ENCODE data around the gene GPAM. TPM values are rescaled to one million over a fixed set of nuclear protein-coding genes. Genes with fewer than 3 reads are reported as not detected.
"Not testable (repeated sequence)": the region's sequence is repeated elsewhere in the genome, so short reads cannot be mapped to it uniquely, and the experiment has no call there.

Gene GPAM
- total and polyA plus RNA-seq, 3 donors from 2014 or later, result 25.1 to 37.6 (median 36.7) TPM

DNA sequence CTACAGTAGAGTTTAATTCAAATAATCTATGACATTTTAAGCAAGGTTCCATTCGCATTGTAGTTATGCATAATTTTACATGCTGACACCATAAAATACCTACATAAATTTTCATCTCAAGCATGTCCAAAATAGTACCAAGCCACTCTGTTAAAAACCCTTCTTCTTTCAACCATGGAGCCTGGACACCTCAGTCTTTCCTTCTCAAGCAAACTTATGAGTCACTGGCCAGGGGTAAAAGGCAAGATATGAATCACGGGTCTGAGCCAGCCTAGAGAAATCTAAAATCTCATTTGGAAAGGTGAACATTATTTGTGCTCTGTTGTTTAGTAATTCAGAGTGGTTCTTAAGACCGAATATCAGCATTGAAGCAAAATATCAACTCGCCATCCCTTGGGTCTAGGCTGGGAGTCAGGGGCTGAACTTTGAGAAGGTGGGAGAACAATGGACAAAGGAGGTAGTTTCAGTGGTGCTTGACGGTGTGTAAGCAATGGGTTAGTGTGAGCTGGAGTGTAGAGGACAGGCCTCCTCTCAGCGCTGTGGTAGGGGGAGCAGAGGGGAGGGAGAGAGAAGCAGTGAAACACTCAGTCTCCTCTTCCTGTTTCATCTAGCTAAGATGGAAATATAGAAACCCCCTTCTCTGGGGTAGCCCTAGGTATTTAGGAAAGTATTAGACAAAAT is 19.1 kb upstream of the GPAM start:
- WGBS, 2 donors, result 82 to 85% methylated on average over 6 of the region's 6 CpGs
- Histone ChIP-seq H3K4me3 (no peak overlapping the region), H3K27me3 (no peaks in the 10 kb centered on the region), H3K36me3 (ENCODE audit: low read depth, missing control alignments) (no peaks in the 10 kb centered on the region), H3K9me3 (no peaks in the 10 kb centered on the region), H3K4me1 (no peaks in the 10 kb centered on the region), H3K27ac (no peak overlapping the region)
- intact Hi-C loops (cut with DNase I; ENCODE audit: low total_unique reads), result no loop called here
- TF ChIP-seq POLR2A (IDR thresholded peaks at IDR 0.05) (no peak), CTCF (IDR thresholded peaks at IDR 0.05) (no peak)
- DNase-seq, result no peak

DNA sequence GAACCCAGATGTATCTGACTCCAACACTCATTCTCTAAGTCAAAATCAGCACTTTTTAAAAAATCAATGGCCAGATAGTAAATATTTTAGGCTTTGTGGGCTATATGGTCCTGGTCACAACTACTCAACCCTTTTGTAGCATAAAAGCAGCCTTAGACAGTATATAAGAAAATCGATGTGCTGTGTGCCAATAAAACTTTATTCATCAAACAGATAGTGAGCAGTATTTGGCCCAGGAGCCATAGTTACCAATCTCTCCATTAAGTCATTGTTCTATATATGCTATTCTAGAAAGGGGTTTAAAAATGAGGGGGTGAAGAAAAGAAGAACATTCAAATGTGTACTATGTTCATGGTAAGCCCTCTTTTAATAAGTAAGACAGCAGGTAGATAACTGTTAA is 18.5 kb upstream of the GPAM start:
- TF ChIP-seq POLR2A (IDR thresholded peaks at IDR 0.05), result no peak
- TF ChIP-seq CTCF (IDR thresholded peaks at IDR 0.05), result no peak
- Histone ChIP-seq H3K36me3 (ENCODE audit: low read depth, missing control alignments) (no peaks in the 10 kb centered on the region), H3K27me3 (no peaks in the 10 kb centered on the region), H3K9me3 (no peaks in the 10 kb centered on the region), H3K27ac (no peak overlapping the region), H3K4me3 (no peak overlapping the region), H3K4me1 (no peaks in the 10 kb centered on the region)
- 77 to 100% methylated on average over 1 of the region's 1 CpG for WGBS, 2 donors
- no peak for DNase-seq
- intact Hi-C loops (cut with DNase I; ENCODE audit: low total_unique reads), result no loop called here

DNA sequence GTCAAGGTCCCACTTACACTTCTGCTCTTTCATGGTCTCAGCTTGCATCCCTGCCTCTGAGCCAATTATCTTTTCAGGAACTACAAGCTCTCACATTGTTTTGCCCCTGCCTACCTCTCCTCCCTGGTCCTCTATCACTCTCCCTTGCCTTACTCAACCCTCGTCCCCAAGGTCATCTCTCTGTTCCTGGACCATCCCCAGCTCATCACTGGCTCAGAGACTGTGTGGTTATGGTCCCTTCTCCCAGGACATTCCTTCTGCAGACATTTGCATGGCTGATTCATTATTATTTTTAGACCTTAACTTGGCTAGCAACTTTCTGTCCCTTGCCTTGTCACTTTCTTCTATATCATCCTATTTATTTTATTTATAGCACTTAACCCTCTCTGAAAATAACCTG is 17.8 kb upstream of the GPAM start:
- no peak overlapping the region for H3K27ac ChIP-seq
- H3K36me3 ChIP-seq (ENCODE audit: low read depth, missing control alignments), result no peaks in the 10 kb centered on the region
- intact Hi-C loops (cut with DNase I; ENCODE audit: low total_unique reads), result no loop called here
- no peaks in the 10 kb centered on the region for H3K27me3 ChIP-seq
- H3K4me1 ChIP-seq, result no peaks in the 10 kb centered on the region
- DNase-seq, result no peak
- no peaks in the 10 kb centered on the region for H3K9me3 ChIP-seq
- 43 to 45% methylated on average over 1 of the region's 1 CpG for WGBS, 2 donors
- H3K4me3 ChIP-seq, result no peak overlapping the region
- TF ChIP-seq CTCF (IDR thresholded peaks at IDR 0.05), result no peak

GRCh38 chr10:112200259-112200658 is 16.7 kb upstream of the GPAM start:
- DNase-seq; H3K36me3 ChIP-seq (ENCODE audit: low read depth, missing control alignments); H3K4me1 ChIP-seq; H3K27me3 ChIP-seq; H3K4me3 ChIP-seq; H3K27ac ChIP-seq; H3K9me3 ChIP-seq; intact Hi-C loops (cut with DNase I; ENCODE audit: low total_unique reads): not testable (repeated sequence)
- WGBS, 2 donors, result 77 to 90% methylated on average over 5 of the region's 5 CpGs

DNA sequence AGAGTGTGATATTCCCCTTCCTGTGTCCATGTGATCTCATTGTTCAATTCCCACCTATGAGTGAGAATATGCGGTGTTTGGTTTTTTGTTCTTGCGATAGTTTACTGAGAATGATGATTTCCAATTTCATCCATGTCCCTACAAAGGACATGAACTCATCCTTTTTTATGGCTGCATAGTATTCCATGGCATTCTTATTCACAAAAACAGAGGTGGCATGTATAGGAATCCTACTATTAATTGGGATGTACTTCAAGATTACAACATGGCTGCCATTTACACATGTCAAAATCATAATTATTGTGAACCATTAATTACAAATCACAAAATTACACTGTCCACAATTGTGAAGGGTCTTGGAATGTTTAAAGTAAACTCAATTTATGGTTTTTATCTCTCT is 14.1 kb upstream of the GPAM start:
- DNase-seq; H3K9me3 ChIP-seq; H3K4me1 ChIP-seq; intact Hi-C loops (cut with DNase I; ENCODE audit: low total_unique reads); H3K36me3 ChIP-seq (ENCODE audit: low read depth, missing control alignments); H3K27me3 ChIP-seq; H3K27ac ChIP-seq; H3K4me3 ChIP-seq: not testable (repeated sequence)
- 97 to 100% methylated on average over 1 to 2 of the region's 2 CpGs for WGBS, 2 donors

- intact Hi-C loops (cut with DNase I; ENCODE audit: low total_unique reads), result no loop called here
- no peak overlapping the region for H3K4me3 ChIP-seq
- no peaks in the 10 kb centered on the region for H3K9me3 ChIP-seq
- DNase-seq, result no peak
- H3K36me3 ChIP-seq (ENCODE audit: low read depth, missing control alignments), result no peaks in the 10 kb centered on the region
- TF ChIP-seq POLR2A (IDR thresholded peaks at IDR 0.05) (no peak), CTCF (IDR thresholded peaks at IDR 0.05) (no peak)
- H3K27me3 ChIP-seq, result no peaks in the 10 kb centered on the region
- peaks cover 4% of the 10 kb centered on the region for H3K4me1 ChIP-seq
- WGBS, 2 donors, result 88 to 90% methylated on average over 7 of the region's 7 CpGs
- H3K27ac ChIP-seq, result no peak overlapping the region
Observed at GRCh38 chr10:112195224-112195623, 11.7 kb upstream of the GPAM start.
